ENCODE results near the gene DCHS1.
"Not testable (repeated sequence)": the region's sequence is repeated elsewhere in the genome, so short reads cannot be mapped to it uniquely, and the experiment has no call there.

The DCHS1 gene

GRCh38 chr11:6693342-6694228 lies 38.0 kb upstream of the DCHS1 start:
- no peaks in the 10 kb centered on the region for H3K9me3 ChIP-seq
- H3K4me3 ChIP-seq = no peak overlapping the region
- H3K27ac ChIP-seq = no peak overlapping the region
- intact Hi-C loops (cut with DNase I; ENCODE audit: low total_unique reads) = no loop called here
- TF ChIP-seq, protein P1, sequence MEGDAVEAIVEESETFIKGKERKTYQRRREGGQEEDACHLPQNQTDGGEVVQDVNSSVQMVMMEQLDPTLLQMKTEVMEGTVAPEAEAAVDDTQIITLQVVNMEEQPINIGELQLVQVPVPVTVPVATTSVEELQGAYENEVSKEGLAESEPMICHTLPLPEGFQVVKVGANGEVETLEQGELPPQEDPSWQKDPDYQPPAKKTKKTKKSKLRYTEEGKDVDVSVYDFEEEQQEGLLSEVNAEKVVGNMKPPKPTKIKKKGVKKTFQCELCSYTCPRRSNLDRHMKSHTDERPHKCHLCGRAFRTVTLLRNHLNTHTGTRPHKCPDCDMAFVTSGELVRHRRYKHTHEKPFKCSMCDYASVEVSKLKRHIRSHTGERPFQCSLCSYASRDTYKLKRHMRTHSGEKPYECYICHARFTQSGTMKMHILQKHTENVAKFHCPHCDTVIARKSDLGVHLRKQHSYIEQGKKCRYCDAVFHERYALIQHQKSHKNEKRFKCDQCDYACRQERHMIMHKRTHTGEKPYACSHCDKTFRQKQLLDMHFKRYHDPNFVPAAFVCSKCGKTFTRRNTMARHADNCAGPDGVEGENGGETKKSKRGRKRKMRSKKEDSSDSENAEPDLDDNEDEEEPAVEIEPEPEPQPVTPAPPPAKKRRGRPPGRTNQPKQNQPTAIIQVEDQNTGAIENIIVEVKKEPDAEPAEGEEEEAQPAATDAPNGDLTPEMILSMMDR (IDR thresholded peaks at IDR 0.05) = no peak
- H3K4me1 ChIP-seq = peaks cover 0 to 18% (median 13%) of the 10 kb centered on the region in 4 donors
- DNase-seq = peak in 1 of 2 donors; percentile 53
- no peaks in the 10 kb centered on the region for H3K36me3 ChIP-seq
- no peaks in the 10 kb centered on the region for H3K27me3 ChIP-seq

DNA sequence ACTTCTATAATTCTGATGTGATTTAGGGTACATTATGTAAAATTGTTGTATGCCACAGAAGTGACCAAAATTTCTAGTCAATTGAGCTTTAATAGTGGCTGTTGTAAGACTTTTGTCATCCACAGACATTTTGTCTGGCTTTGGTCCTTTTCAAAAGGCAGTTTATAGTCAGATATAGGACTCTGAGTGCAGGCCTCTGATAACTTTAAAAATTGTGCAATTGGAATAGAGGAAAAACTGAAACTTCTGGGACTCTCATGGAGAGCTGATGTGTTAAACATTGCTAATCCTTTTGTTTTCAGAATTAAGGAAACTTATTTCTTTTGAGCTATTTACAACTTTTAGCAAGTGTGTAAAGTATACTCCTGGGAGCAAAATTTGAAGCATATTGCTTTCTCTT lies 36.5 kb upstream of the DCHS1 start:
- Histone ChIP-seq H3K9me3 (no peaks in the 10 kb centered on the region), H3K4me1 (peaks cover 0 to 18% (median 13%) of the 10 kb centered on the region in 4 donors), H3K36me3 (no peaks in the 10 kb centered on the region), H3K4me3 (no peak overlapping the region), H3K27ac (no peak overlapping the region), H3K27me3 (no peaks in the 10 kb centered on the region)
- DNase-seq = no peak
- intact Hi-C loops (cut with DNase I; ENCODE audit: low total_unique reads) = no loop called here
- TF ChIP-seq, protein P1 (IDR thresholded peaks at IDR 0.05) = no peak

- H3K36me3 ChIP-seq; H3K27me3 ChIP-seq; DNase-seq; H3K9me3 ChIP-seq; H3K4me3 ChIP-seq; H3K27ac ChIP-seq; intact Hi-C loops (cut with DNase I; ENCODE audit: low total_unique reads): not testable (repeated sequence)
- peaks cover 0 to 11% (median 8%) of the 10 kb centered on the region in 4 donors for H3K4me1 ChIP-seq
Measured at GRCh38 chr11:6690431-6691132, 35.0 kb upstream of the DCHS1 start.

GRCh38 chr11:6687876-6688275 lies 32.3 kb upstream of the DCHS1 start:
- intact Hi-C loops (cut with DNase I; ENCODE audit: low total_unique reads) = loop anchor here (10.0 kb wide), 1 partner anchor 293 kb away; the partner anchor contains the start of gene SMPD1

DNA sequence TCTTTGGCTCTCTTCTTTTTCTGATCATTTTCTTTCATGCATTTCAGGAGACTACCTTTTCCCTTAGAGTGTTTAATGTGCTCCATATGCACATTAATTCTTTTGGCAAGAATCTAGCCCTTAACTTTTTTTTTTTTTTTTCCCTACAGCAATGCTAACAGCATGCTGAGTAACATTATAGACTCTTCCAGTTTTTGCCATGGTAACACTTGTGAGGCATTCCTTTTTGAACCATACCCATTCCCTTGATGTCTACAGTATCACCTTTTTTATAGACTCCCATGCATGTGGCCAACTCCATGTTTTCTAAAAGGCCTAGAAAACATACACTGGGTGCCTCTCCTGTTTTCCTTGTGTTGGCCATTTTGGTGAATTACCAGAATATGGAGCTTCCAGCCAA lies 30.4 kb upstream of the DCHS1 start:
- H3K4me3 ChIP-seq = no peak overlapping the region
- TF ChIP-seq, protein P1 (IDR thresholded peaks at IDR 0.05) = no peak
- H3K36me3 ChIP-seq = peaks cover 0 to 7% (median 0%) of the 10 kb centered on the region in 3 donors
- peaks cover 0 to 21% (median 16%) of the 10 kb centered on the region in 4 donors for H3K4me1 ChIP-seq
- H3K27me3 ChIP-seq = no peaks in the 10 kb centered on the region
- H3K27ac ChIP-seq = no peak overlapping the region
- H3K9me3 ChIP-seq = no peaks in the 10 kb centered on the region
- no peak for DNase-seq
- intact Hi-C loops (cut with DNase I; ENCODE audit: low total_unique reads) = loop anchor here (10.0 kb wide), 1 partner anchor 291 kb away; the partner anchor contains the start of gene SMPD1

More at GRCh38 chr11:6687876-6688275, 32.3 kb upstream of the DCHS1 start:
- Histone ChIP-seq H3K4me3 (no peak overlapping the region), H3K27ac (no peak overlapping the region), H3K36me3 (no peaks in the 10 kb centered on the region), H3K27me3 (no peaks in the 10 kb centered on the region), H3K4me1 (peaks cover 0 to 5% (median 2%) of the 10 kb centered on the region in 4 donors), H3K9me3 (no peaks in the 10 kb centered on the region)
- TF ChIP-seq, protein P1 (IDR thresholded peaks at IDR 0.05) = no peak
- DNase-seq = no peak

DNA sequence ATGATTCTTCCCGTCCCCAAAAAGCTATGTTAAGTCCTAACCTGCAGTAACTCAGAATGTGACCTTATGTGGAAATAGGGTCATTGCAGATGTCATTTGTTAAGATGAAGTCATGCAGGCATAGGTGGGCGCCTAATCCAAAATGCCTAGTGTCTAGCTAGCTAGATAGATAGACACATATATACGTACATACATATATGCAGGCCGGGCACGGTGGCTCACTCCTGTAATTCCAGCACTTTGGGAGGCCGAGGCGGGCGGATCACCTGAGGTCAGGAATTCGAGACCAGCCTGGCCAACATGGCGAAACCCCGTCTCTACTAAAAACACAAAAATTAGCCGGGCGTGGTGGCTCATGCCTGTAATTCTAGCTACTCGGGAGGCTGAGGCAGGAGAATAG lies 28.5 kb upstream of the DCHS1 start:
- Histone ChIP-seq H3K4me1 (peaks cover 0 to 24% (median 20%) of the 10 kb centered on the region in 4 donors), H3K4me3 (peak overlapping the region in 1 of 2 donors; percentile 76), H3K27ac (peak overlapping the region; percentile 89 to 94), H3K36me3 (peaks cover 0 to 17% (median 0%) of the 10 kb centered on the region in 3 donors)
- not testable (repeated sequence) for H3K27me3 ChIP-seq, H3K9me3 ChIP-seq, DNase-seq
- intact Hi-C loops (cut with DNase I; ENCODE audit: low total_unique reads) = loop anchor here (1.0 to 10.0 kb wide), 3 partner anchors 58 to 289 kb away; partner anchors contain the start of gene SMPD1

All from tibial artery (tissue), 4 donors.